Stimulated activated CD4-positive, alpha-beta T cell treated with anti-CD3 and anti-CD28 coated beads, TNF-alpha, amount 100 ng/mL, for 1 hour (primary cell): ENCODE results near the gene RPL10A.

Source experiments
- DNase-seq, 3 donors: peaks; one replicate each; pipeline ENCODE4 v3.0.0-alpha.2; 2020; ENCODE audit warnings: low read depth in 3 of 3, low spot score in 1 of 3

Gene RPL10A

GRCh38 chr6:35491558-35492257, 23.5 kb downstream of the RPL10A start:
- no peak for DNase-seq

DNA sequence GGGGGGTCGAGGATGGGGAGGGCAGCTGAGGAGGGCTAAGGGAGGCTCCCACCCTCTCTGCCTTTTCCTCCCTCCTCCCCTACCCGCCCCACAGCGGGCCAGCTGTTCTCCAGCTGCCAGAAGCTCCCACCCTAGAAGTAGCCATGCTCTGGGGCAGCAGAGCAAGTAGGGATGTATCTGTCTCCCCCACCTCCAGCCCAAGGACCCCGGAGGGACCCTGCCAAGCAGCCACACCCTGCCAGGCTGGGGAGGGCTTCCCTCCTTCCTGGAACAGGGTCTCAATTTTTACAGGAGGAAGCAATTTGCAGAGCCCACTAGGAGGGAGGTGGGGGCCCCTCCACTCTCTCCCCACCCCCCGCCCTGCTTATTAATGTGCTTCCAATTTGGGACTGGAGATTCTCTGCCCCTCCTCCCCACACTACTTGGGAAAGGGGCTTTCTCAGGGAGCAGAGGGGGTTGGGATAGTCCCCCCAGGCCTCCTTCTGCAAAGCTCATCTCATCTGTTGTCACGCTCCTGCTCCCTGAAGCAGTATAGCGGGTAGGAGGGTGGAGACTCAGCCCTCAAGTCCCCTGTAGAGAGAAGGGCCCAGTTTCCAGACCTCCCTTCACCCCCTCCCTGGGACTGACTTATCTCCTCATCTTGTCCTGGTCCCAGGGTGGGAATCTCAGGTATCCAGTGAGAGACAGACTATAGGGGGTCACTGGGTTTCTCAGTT, 24.2 kb downstream of the RPL10A start:
- no peak for DNase-seq

- no peak for DNase-seq
These were observed 24.7 kb downstream of the RPL10A start for GRCh38 chr6:35492974-35493284.

DNA sequence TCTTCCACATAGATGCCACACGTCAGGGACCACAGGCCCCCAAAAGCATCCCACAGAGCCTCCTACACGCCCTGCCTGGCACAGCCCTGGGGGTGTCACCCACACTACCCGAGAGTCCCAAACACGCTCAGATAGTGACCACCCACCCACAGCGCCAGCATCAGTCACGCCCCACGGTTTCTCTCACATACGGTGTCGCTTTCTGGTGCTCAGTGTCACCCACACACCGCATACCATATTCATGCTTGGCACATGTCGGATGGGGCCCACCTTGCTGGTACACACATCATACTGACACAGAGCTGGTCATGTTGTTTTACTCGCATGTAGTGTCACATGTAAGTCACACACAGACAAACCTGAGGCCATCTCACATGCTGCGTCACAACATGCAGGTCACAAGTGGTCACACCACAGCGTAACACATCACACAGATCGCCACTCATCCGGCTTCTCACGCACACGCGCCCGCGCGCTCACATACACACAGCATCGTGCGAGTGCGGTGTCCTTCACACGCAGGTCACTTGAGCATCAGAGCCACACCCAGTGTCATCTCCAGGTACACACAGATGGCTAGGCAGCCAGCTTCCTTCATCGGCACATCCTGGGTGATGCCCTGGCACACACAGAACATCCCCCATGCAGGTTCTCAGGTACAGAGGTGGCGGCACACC, 25.2 kb downstream of the RPL10A start:
- no peak for DNase-seq

- DNase-seq = no peak
These were observed 26.0 kb downstream of the RPL10A start for GRCh38 chr6:35494161-35494563.

GRCh38 chr6:35495258-35496035, 27.2 kb downstream of the RPL10A start:
- no peak for DNase-seq

- DNase-seq = no peak
These were observed 28.0 kb downstream of the RPL10A start for GRCh38 chr6:35496036-35496840.

GRCh38 chr6:35496841-35497570, 28.8 kb downstream of the RPL10A start, which contains the start of gene TEAD3:
TSS of gene TEAD3 (minus strand) at chr6:35497079.
- DNase-seq = peak in 2 of 3 donors; percentile 24 to 45

GRCh38 chr6:35497571-35498421, 29.6 kb downstream of the RPL10A start:
- DNase-seq = no peak

- DNase-seq = no peak
These were observed 30.3 kb downstream of the RPL10A start for GRCh38 chr6:35498422-35499067.

DNA sequence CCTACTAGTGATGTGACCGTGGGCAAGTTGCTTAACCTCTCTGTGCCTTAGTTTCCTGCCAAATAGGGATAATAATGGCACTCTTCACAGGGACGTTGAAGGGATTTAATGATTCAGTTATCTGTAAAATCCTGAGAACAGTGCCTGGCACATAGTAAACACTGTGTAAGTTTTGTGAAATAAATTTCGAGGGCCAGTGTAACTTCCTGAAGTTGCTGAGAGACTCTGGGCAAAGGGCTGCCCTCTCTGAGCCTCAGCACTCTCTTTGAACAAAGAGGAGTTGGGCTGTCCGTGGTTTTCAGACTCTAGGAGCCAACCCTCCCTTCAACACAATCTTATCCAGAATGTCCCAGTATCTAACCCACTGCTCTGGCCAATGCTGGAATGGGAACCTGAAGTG, 31.2 kb downstream of the RPL10A start:
- no peak for DNase-seq

DNA sequence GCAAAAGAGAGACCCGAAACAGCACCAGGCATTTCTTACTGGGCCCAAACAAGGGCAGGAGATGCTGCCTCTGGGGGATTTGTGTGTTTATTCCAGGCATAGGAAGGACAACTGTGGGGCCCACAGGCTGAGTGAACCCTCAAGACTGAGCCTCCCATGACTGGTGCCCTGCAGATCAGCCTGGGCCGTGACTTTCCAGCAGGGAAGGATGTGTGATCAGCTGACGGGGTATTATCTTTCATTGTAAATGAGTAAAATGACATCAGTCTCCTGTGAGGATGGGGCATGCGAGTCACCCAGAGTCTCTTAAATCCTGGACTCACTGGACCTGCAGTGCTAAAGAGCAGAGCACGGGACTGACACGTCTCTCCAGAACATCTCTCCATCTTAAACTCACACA, 32.6 kb downstream of the RPL10A start:
- DNase-seq = no peak

DNA sequence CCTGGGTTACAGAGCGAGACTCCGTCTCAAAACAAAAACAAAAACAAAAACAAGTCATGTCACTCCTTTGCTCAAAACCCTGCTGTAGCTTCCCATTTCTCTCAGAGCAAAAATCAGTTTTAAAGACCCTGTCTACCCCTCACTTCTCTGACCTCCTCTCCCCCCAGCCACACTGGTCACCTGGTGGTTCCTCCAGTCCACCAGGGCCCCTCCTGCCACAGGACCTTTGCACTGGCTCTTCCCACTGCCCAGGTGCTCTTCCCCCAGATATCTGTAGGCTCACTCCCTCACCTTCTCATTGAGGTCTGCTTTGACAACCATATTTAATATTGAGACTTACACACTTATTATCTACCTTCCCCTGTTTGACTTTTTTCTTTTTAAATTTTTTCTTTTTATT, 33.6 kb downstream of the RPL10A start:
- no peak for DNase-seq

- no peak for DNase-seq
These were observed 35.3 kb downstream of the RPL10A start for GRCh38 chr6:35503534-35503933.

DNA sequence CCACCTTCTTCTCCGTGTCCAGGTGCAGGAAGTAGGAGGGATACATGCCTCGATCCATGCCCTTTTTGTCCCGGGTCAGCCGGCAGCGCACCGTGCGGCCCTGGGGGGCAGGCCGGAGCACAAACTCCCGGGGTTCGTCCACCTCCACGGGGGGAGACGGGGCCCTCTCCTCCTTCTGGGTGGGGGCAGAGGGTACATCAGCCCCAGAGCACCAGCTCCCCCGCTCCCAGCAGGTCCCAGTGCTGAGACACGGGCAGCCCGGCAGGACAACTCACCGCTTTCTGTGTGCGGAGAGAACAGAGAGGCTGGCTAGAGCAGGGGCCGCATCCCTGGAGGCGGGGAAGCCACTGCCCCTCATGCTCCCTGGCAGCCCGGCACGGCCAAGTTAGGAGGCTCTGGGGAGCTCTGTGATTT, 37.8 kb downstream of the RPL10A start:
- DNase-seq = no peak

GRCh38 chr6:35506536-35506935, 38.3 kb downstream of the RPL10A start:
- no peak for DNase-seq

DNA sequence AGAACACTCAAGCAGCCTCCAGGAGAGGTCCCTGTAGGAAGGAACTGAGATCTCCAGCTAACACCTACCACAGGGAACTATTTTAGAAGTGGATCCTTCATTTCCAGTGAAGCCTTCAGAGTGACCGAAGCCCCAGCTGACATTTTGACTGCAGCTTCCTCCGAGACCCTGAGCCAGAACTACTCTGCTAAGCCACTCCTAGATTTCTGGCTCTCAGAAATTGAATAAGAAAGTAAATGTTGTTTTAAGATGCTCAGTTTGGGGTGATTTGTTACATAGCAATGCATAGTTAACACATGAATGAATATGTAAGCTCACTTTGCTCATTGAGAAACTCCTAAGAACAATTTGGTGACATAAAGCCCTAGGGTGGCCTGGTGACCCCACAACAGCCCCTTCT, 39.0 kb downstream of the RPL10A start:
- no peak for DNase-seq

DNA sequence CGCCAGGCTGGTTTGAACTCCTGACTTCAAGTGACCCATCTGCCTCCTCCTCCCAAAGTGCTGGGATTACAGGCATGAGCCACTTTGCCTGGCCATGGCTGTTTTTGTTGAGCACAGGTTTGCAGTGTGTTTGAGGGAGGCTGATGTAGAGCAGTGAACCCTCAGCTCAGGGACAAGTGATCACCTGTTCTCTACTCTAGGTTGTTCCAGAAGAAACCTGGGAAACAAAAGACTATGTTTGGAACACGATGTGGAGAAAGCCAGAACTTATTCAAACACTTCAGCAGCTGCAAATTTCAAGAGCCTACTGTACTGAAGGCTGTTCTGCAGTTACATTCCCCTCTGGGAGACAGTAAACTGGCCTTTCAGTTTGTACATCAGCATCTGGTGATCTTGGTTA, 39.8 kb downstream of the RPL10A start:
- DNase-seq = no peak

DNA sequence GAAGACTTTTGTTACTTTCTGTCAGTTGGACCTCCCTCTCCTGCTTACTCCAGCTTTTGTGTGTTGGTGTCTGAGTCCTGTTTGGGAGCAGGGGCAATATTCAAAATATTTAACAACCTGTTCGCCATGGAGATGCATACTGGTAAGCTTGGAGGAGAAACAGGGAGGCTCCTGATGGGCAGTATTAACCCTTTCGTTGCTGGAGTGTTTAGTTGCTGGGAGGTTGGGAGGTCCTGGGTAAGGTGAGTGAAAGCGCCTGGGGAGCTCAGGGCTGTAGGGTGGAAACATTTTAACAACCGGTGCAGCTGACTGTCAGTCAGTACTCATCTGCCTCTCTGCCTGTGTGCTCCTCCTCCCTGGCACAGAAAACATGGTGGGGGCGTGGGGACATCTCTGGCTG, 40.3 kb downstream of the RPL10A start:
- no peak for DNase-seq
